Endodermal cell (in vitro differentiated cells): ENCODE results near the gene REPS2. TPM values are rescaled to one million over a fixed set of nuclear protein-coding genes. Genes with fewer than 3 reads are reported as not detected.

Experiments
- DNase-seq: peaks from one replicate; pipeline ENCODE4 v3.0.0-alpha.2; 2017
- H3K27ac ChIP-seq: 2 replicates; pipeline ENCODE4 v1.5.1; 2013; ENCODE audit warnings: mild to moderate bottlenecking, low read depth, low read length, moderate library complexity
- H3K27me3 ChIP-seq: 2 replicates; pipeline ENCODE4 v1.6.1; 2013; ENCODE audit warnings: mild to moderate bottlenecking, low read length, moderate library complexity; ENCODE audit not compliant: insufficient read depth, control insufficient read depth, poor library complexity, severe bottlenecking
- H3K36me3 ChIP-seq: 2 replicates; pipeline ENCODE4 v1.7.0; 2013; ENCODE audit warnings: mild to moderate bottlenecking, low read length, moderate library complexity; ENCODE audit not compliant: control insufficient read depth, insufficient read depth
- H3K4me1 ChIP-seq: one replicate; pipeline ENCODE4 v1.7.0; 2013; ENCODE audit warnings: low read length; ENCODE audit not compliant: control insufficient read depth, insufficient read depth
- H3K4me3 ChIP-seq: 2 replicates; pipeline ENCODE4 v1.5.1; 2013; ENCODE audit warnings: mild to moderate bottlenecking, low read length, moderate library complexity
- H3K9ac ChIP-seq: 2 replicates; pipeline ENCODE4 v1.6.1; 2013; ENCODE audit warnings: mild to moderate bottlenecking, low read length, moderate library complexity; ENCODE audit not compliant: poor library complexity, severe bottlenecking; ENCODE audit errors: extremely low read depth
- H3K9me3 ChIP-seq: 2 replicates; pipeline ENCODE4 v1.6.1; 2013; ENCODE audit warnings: mild to moderate bottlenecking, low read length, moderate library complexity; ENCODE audit not compliant: control insufficient read depth
- H3K27ac Mint-ChIP-seq: 2 replicates; pipeline ENCODE4 v1.8.0; 2020; ENCODE audit warnings: mixed read lengths
- H3K27me3 Mint-ChIP-seq: 2 replicates; pipeline ENCODE4 v1.8.0; 2021; ENCODE audit warnings: mild to moderate bottlenecking, mixed read lengths; ENCODE audit not compliant: insufficient read depth
- H3K36me3 Mint-ChIP-seq: 2 replicates; pipeline ENCODE4 v1.8.0; 2020; ENCODE audit warnings: low read depth, mixed read lengths
- H3K4me1 Mint-ChIP-seq: 2 replicates; pipeline ENCODE4 v1.8.0; 2020; ENCODE audit warnings: mixed read lengths
- H3K4me3 Mint-ChIP-seq: 2 replicates; pipeline ENCODE4 v1.8.0; 2020; ENCODE audit warnings: mild to moderate bottlenecking, moderate library complexity, mixed read lengths
- H3K9me3 Mint-ChIP-seq: 2 replicates; pipeline ENCODE4 v1.8.0; 2020; ENCODE audit warnings: mild to moderate bottlenecking, mixed read lengths
- WGBS, 2 experiments: methylation state at CpG; one replicate each; pipeline versions ENCODE4 v1.1.5 to v1.1.7; 2013; ENCODE audit warnings: missing lambda C conversion rate in 2 of 2, mixed read lengths in 1 of 2; ENCODE audit not compliant: insufficient coverage in 1 of 2, insufficient read length in 1 of 2; 5-methylcytosine and 5-hydroxymethylcytosine counted together
- total RNA-seq, 2 donors: library from RNA; stranded (reverse); fragmentation: NEBNext Ultra II Directional in 1 of 2; extraction: Animal tissue kit (Norgen Biotek cat#: 25700) in 1 of 2; gene quantifications; 2 replicates in 1 of 2; 3 replicates in 1 of 2; pipeline ENCODE4 v1.2.1, GENCODE V29; 2021
- TF ChIP-seq, protein P1 (sequence below): fragments of 200-600 bp; sonication (generic); conservative IDR thresholded peaks from 2 replicates; pipeline ENCODE4 v1.5.0; 2021; ENCODE audit warnings: antibody characterized with exemption, mild to moderate bottlenecking

REPS2 gene
- total RNA-seq, 2 donors from 2014 or later = 4.3 to 16.6 TPM

DNA sequence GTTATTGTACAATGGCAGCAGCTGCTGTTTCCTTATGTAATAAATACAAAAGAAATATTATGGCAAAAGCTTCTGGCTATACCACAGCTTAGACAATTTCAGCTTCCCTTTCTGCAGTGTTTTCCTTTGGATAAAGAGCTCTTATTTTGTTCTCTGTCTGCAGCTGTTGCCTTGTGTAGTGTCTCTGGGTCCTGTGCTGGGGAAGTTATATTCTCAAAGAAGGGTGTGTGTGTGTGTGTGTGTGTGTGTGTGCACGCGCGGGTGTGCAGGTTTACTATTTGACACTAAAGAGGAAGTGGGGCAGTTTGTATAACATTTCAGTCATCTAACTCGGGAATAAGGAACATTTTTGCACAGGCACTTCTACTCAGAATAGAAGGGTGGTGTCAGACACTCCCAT is 83.6 kb downstream of the REPS2 start:
- H3K9me3 Mint-ChIP-seq = no peaks in the 10 kb centered on the region
- TF ChIP-seq, protein P1, sequence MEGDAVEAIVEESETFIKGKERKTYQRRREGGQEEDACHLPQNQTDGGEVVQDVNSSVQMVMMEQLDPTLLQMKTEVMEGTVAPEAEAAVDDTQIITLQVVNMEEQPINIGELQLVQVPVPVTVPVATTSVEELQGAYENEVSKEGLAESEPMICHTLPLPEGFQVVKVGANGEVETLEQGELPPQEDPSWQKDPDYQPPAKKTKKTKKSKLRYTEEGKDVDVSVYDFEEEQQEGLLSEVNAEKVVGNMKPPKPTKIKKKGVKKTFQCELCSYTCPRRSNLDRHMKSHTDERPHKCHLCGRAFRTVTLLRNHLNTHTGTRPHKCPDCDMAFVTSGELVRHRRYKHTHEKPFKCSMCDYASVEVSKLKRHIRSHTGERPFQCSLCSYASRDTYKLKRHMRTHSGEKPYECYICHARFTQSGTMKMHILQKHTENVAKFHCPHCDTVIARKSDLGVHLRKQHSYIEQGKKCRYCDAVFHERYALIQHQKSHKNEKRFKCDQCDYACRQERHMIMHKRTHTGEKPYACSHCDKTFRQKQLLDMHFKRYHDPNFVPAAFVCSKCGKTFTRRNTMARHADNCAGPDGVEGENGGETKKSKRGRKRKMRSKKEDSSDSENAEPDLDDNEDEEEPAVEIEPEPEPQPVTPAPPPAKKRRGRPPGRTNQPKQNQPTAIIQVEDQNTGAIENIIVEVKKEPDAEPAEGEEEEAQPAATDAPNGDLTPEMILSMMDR = no peak
- WGBS, 2 experiments = 91% methylated on average over 4 of the region's 4 CpGs; no CpG with 5 or more reads in 1 of the 2 experiments

DNA sequence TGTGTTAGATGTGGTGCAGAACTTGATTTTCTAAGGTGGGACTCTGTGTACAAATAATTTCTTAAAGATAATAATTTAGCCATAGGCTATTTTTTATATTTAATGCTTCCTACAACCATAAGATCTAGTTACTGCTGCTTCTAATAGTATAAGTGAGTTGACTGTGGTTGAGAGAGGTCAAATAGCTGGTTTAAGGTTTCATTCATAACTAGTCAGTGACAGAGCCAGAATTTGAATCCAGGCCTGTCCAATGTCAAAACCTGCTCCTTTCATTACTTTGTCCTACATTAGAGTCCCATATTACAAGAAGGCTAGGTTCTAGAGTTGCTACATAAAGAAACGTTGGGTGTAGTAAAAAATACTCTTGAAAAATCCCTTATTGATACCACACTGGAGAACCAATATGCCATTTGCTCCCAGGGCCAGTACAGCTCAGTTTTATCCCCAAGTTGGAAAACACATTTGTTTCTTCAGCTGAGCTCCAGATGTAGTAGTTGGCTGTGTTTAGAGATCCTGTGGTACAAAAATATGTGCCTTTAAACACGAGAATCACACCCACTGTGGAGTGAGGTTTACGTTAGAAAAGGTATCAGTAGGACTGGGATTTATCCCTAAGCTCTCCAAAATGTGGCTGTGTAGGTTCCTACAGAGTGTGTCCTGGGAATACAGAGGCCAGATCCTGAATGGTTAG is 84.3 kb downstream of the REPS2 start:
- H3K36me3 Mint-ChIP-seq = no peaks in the 10 kb centered on the region
- no peak for DNase-seq
- TF ChIP-seq, protein P1 = no peak
- 97% methylated on average over 3 of the region's 3 CpGs; no CpG with 5 or more reads in 1 of the 2 experiments for WGBS, 2 experiments
- Histone ChIP-seq H3K9ac (no peak overlapping the region), H3K27me3 (no peaks in the 10 kb centered on the region), H3K9me3 (no peaks in the 10 kb centered on the region), H3K27ac (no peak overlapping the region), H3K4me1 (no peaks in the 10 kb centered on the region), H3K4me3 (no peak overlapping the region), H3K36me3 (no peaks in the 10 kb centered on the region)
- peaks cover 8% of the 10 kb centered on the region for H3K4me1 Mint-ChIP-seq
- no peaks in the 10 kb centered on the region for H3K27me3 Mint-ChIP-seq
- no peak overlapping the region for H3K27ac Mint-ChIP-seq
- H3K9me3 Mint-ChIP-seq = no peaks in the 10 kb centered on the region
- H3K4me3 Mint-ChIP-seq = no peak overlapping the region

More for the DNA sequence above, 83.6 kb downstream of the REPS2 start:
- Histone ChIP-seq H3K36me3 (no peaks in the 10 kb centered on the region), H3K9ac (no peak overlapping the region), H3K4me1 (no peaks in the 10 kb centered on the region), H3K4me3 (no peak overlapping the region), H3K27ac (no peak overlapping the region), H3K27me3 (no peaks in the 10 kb centered on the region), H3K9me3 (no peaks in the 10 kb centered on the region)
- no peak overlapping the region for H3K4me3 Mint-ChIP-seq
- no peaks in the 10 kb centered on the region for H3K36me3 Mint-ChIP-seq
- no peaks in the 10 kb centered on the region for H3K27me3 Mint-ChIP-seq
- no peak overlapping the region for H3K27ac Mint-ChIP-seq
- peaks cover 10% of the 10 kb centered on the region for H3K4me1 Mint-ChIP-seq
- no peak for DNase-seq

DNA sequence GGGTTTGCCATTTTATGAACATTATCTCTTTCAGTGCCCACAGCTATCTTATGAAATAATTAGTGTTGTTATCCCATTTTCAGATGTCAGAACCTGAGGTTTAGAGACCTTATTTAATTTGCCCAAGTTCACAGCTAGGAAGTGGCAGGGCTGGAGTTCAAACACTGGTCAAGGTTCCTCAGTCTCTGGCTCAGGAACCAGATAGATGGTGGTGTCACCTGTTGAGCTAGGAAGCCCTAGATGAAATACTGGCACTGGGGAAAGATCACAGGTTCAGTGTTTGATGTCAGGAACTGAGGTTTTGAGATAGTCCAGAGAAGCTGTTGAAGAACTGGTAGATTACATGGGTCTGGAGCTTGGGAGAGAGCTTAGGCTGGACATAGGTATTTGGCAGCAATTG is 85.4 kb downstream of the REPS2 start:
- H3K4me3 ChIP-seq = no peak overlapping the region
- H3K36me3 Mint-ChIP-seq = no peaks in the 10 kb centered on the region
- H3K27me3 ChIP-seq = no peaks in the 10 kb centered on the region
- no peaks in the 10 kb centered on the region for H3K9me3 Mint-ChIP-seq
- H3K4me3 Mint-ChIP-seq = no peak overlapping the region
- H3K27ac Mint-ChIP-seq = no peak overlapping the region
- H3K4me1 ChIP-seq = no peaks in the 10 kb centered on the region
- H3K9ac ChIP-seq = no peak overlapping the region
- no peaks in the 10 kb centered on the region for H3K36me3 ChIP-seq
- H3K9me3 ChIP-seq = no peaks in the 10 kb centered on the region
- no peaks in the 10 kb centered on the region for H3K27me3 Mint-ChIP-seq
- no peak for DNase-seq
- H3K27ac ChIP-seq = no peak overlapping the region
- peaks cover 8% of the 10 kb centered on the region for H3K4me1 Mint-ChIP-seq
- TF ChIP-seq, protein P1 = no peak
